ENCODE measurements around the gene HOXC13.
A peak's percentile ranks its signal among the peaks of the same experiment; 100 is the strongest.

HOXC13 gene

GRCh38 chr12:53982648-53983567 lies 44.3 kb downstream of the HOXC13 start:
- no peak for DNase-seq

- DNase-seq = no peak
These were observed 44.9 kb downstream of the HOXC13 start for GRCh38 chr12:53983568-53983949.

GRCh38 chr12:53983950-53984572 lies 45.4 kb downstream of the HOXC13 start:
- no peak for DNase-seq

GRCh38 chr12:53984901-53985691 lies 46.5 kb downstream of the HOXC13 start, which contains the start of gene HOXC10:
Gene HOXC10 (plus strand): TSS chr12:53985146. CDS start chr12:53985260, 114 bp downstream.
- peak; percentile 74 for DNase-seq

GRCh38 chr12:53985692-53985993 lies 47.0 kb downstream of the HOXC13 start:
- no peak for DNase-seq

GRCh38 chr12:53985994-53986685 lies 47.5 kb downstream of the HOXC13 start:
- no peak for DNase-seq

- DNase-seq = no peak
These were observed 48.3 kb downstream of the HOXC13 start for GRCh38 chr12:53986686-53987483.

- no peak for DNase-seq
These were observed 49.2 kb downstream of the HOXC13 start for GRCh38 chr12:53987787-53988230.

GRCh38 chr12:53988541-53989226 lies 50.1 kb downstream of the HOXC13 start:
- DNase-seq = no peak

- no peak for DNase-seq
These were observed 50.8 kb downstream of the HOXC13 start for GRCh38 chr12:53989227-53990113.

- no peak for DNase-seq
These were observed 51.9 kb downstream of the HOXC13 start for GRCh38 chr12:53990311-53991076.

GRCh38 chr12:53991077-53991460 lies 52.4 kb downstream of the HOXC13 start:
- no peak for DNase-seq

- no peak for DNase-seq
These were observed 53.8 kb downstream of the HOXC13 start for GRCh38 chr12:53992377-53992889.

- no peak for DNase-seq
These were observed 54.8 kb downstream of the HOXC13 start for GRCh38 chr12:53993162-53994008.

GRCh38 chr12:53994009-53994263 lies 55.3 kb downstream of the HOXC13 start:
- no peak for DNase-seq

- DNase-seq = no peak
These were observed 55.8 kb downstream of the HOXC13 start for GRCh38 chr12:53994264-53995001.

GRCh38 chr12:53995002-53995377 lies 56.4 kb downstream of the HOXC13 start:
- DNase-seq = no peak

Data from CD4-positive, alpha-beta T cell treated with Interleukin-17A for 1 hour (primary cell).